A549 treated with AZD9567 at 1 μM for 4 hours (cell line): ENCODE measurements around the gene LXN. TPM values are rescaled to one million over a fixed set of nuclear protein-coding genes. Genes with fewer than 3 reads are reported as not detected.

Experiments used
- total RNA-seq: library from RNA; stranded (reverse); fragments of 200-300 nt; extraction: Qiagen RNA extraction; gene quantifications from 5 replicates; pipeline ENCODE4 v1.2.3, GENCODE V29; 2022; ENCODE audit not compliant: insufficient read depth

LXN gene
- total RNA-seq = 52.0 to 54.6 TPM (median 52.5 TPM) in 5 replicates

DNA sequence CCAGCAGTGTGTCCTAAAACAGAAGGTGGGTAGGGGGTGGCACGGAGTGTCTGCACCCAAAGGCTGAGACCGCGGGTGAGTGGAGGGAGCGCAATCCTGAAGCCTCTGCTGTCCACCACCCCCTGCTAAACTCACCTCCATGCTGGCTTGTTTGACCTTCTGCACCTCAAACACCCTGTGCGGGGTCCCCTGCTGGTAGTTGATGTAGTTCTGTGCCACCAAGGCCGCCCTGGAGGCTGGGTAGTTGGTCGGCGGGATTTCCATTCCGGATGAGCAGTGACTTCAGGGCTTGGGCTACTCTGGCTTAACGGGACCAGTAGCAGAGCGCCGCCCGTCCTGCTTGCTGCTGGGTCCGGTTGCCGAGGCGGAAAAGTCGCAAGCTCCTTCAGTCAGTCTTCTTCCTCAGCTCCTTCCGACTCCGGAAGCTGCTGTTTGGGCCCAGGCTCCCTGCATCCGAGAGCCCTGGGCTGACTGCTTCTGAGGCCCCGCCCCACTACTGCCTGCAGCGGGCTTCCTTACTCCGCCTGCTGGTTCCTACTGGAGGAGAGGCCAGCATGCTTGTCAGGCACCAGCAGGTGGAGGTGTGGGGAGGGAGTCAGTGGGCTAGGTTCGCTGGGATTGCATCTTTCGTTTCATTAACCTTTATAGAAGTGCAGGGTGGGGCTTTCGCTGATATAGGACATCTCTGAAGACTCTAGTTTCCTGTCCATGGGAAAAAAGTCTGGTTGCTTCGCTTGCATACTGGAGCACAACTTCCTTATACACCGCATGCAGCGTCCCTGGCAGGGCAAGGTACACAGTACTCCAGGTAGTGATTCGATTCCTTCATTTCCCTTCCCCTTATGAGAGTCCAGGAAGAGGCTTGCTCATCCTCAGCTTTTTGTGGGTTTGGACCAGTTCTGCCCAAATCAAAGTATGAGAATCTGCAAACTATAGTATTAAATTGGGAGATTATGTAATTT is at the start of gene LXN:
Gene LXN (minus strand): TSS at position 434 of the 962 bp plus-strand sequence. CDS start 170 bp downstream, at position 264.

DNA sequence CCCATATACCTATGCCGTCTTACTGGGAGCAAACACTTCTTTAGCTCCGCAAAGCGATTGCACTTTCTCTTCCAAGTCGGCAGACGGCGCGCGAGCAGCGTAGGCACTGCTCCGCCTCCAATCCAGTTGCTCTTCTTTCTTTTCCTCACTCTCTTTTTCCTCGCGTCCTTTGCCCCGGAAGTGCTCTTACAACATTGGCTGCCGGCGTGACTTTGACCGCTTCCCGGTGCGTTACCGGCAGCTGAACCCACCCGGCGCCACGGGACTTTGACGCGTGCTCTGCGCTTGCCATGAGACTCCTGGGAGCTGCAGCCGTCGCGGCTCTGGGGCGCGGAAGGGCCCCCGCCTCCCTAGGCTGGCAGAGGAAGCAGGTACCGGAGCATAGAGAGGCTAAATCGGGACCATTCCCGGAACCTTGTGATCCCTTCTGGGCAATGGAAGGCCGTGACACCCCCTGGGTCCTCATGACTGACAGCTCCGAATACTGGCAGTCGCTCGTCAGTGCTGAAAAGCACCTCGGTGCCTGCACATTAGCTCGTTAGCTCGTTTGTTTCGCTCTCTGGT is 28.0 kb downstream of the LXN start, which contains the start of gene GFM1:
Gene GFM1 (plus strand): TSS at position 183 of the 564 bp plus-strand sequence. CDS start 108 bp downstream, at position 291.

Other genes with a start within 250 kb of the LXN start
- gene MLF1, start 101.5 kb downstream of the LXN start, total RNA-seq = 21.8 to 28.1 TPM (median 26.2 TPM) in 5 replicates
- 39.6 to 55.9 TPM (median 43.6 TPM) in 5 replicates for gene GFM1, start 28.1 kb downstream of the LXN start, total RNA-seq
- 7.4 to 10.1 TPM (median 8.8 TPM) in 5 replicates for gene RARRES1, start 59.8 kb upstream of the LXN start, total RNA-seq
- gene MFSD1, start 129.4 kb upstream of the LXN start, total RNA-seq = 39.9 to 43.3 TPM (median 42.2 TPM) in 5 replicates